GM12878 (cell line): Measurements from ENCODE around the gene TGFBR3.

Experiments
- ATF7 ChIP-seq: fragments of 450-650 bp; IDR thresholded peaks from 2 replicates; pipeline ENCODE4 v1.6.1; 2016; ENCODE audit warnings: low read depth, mild to moderate bottlenecking
- CBX3 ChIP-seq: fragments of 200-600 bp; sonication (generic); IDR thresholded peaks from 2 replicates; pipeline ENCODE4 v1.6.1; 2016; ENCODE audit warnings: low read depth, borderline replicate concordance
- CEBPB ChIP-seq, 2 experiments: fragments of 150-350 bp in 1 of 2; IDR thresholded peaks; 2 replicates each; pipeline ENCODE4 v1.6.1; 2012 to 2014; ENCODE audit warnings: low read depth in 2 of 2, low read length in 2 of 2, borderline replicate concordance in 1 of 2, inconsistent platforms in 1 of 2
- CTCF ChIP-seq, 3 experiments: IDR thresholded peaks in 2 of 3; conservative IDR thresholded peaks in 1 of 3; 2 replicates each; pipeline ENCODE4 v1.5.1; 2011; ENCODE audit warnings: low read depth in 3 of 3, low read length in 3 of 3, mild to moderate bottlenecking in 3 of 3, control low read depth in 2 of 3, moderate library complexity in 2 of 3, inconsistent platforms in 1 of 3, mixed read lengths in 1 of 3; ENCODE audit not compliant: control insufficient read depth in 2 of 3, insufficient read depth in 1 of 3; ENCODE audit errors: extremely low read depth in 1 of 3
- EZH2 ChIP-seq: IDR thresholded peaks from 2 replicates; pipeline ENCODE4 v1.6.1; 2012; ENCODE audit warnings: low read depth, mild to moderate bottlenecking, control low read depth, inconsistent platforms, low read length, borderline replicate concordance; ENCODE audit not compliant: control insufficient read depth
- FOS ChIP-seq: IDR thresholded peaks from 3 replicates; pipeline ENCODE4 v1.6.1; 2011; ENCODE audit warnings: borderline replicate concordance; ENCODE audit not compliant: insufficient read length; ENCODE audit errors: extremely low read depth
- GATAD2B ChIP-seq: fragments of 450-650 bp; conservative IDR thresholded peaks from 2 replicates; pipeline ENCODE4 v1.6.1; 2017; ENCODE audit warnings: low read depth, mild to moderate bottlenecking, moderate library complexity
- MEF2A ChIP-seq: IDR thresholded peaks from 2 replicates; pipeline ENCODE4 v1.6.1; 2011; ENCODE audit warnings: low read depth, mild to moderate bottlenecking, low read length, moderate library complexity; ENCODE audit not compliant: insufficient read depth
- NRF1 ChIP-seq: conservative IDR thresholded peaks from 2 replicates; pipeline ENCODE4 v1.6.1; 2011; ENCODE audit warnings: mild to moderate bottlenecking, low read depth, low read length, improper control_type of control experiment
- POLR2AphosphoS5 ChIP-seq: IDR thresholded peaks from 2 replicates; pipeline ENCODE4 v1.6.1; 2011; ENCODE audit warnings: mild to moderate bottlenecking, low read length, inconsistent platforms
- RCOR1 ChIP-seq: conservative IDR thresholded peaks from 2 replicates; pipeline ENCODE4 v1.6.1; 2012; ENCODE audit warnings: low read depth, low read length, improper control_type of control experiment
- REST ChIP-seq: IDR thresholded peaks from 2 replicates; pipeline ENCODE4 v1.6.1; 2012; ENCODE audit warnings: mild to moderate bottlenecking, low read depth, low read length
- SIN3A ChIP-seq: IDR thresholded peaks from 2 replicates; pipeline ENCODE4 v1.6.1; 2012; ENCODE audit warnings: low read depth, low read length, improper control_type of control experiment
- SP1 ChIP-seq: IDR thresholded peaks from one replicate; pipeline ENCODE4 v1.6.1; 2011; ENCODE audit warnings: low read depth, low read length

- TF ChIP-seq REST (no peak), CTCF (IDR thresholded peaks at IDR 0.05 in 2 of 3, conservative IDR thresholded peaks at IDR 0.05 in 1 of 3; ENCODE audit: control insufficient read depth in 2 of 3, extremely low read depth in 1 of 3, insufficient read depth in 1 of 3, low read depth in 3 of 3, low read length in 3 of 3) (no peak), ATF7 (no peak), CBX3 (no peak), GATAD2B (no peak), RCOR1 (no peak), NRF1 (no peak), EZH2 (no peak), SP1 (no peak), CEBPB (IDR thresholded peaks at IDR 0.05; ENCODE audit: borderline replicate concordance in 1 of 2, low read depth in 2 of 2, low read length in 2 of 2) (no peak), POLR2AphosphoS5 (no peak), SIN3A (no peak), FOS (no peak), MEF2A (no peak)
Observed at GRCh38 chr1:91741906-91742305, 144.0 kb downstream of the TGFBR3 start.
